CD14-positive monocyte (primary cell): ENCODE results near the gene RTN4R. TPM values are rescaled to one million over a fixed set of nuclear protein-coding genes. Genes with fewer than 3 reads are reported as not detected.

ENCODE experiments used
- DNase-seq, 3 donors: peaks; one replicate each; pipeline ENCODE4 v3.0.0-alpha.2; 2011 to 2022
- H2AFZ ChIP-seq: 2 replicates; pipeline ENCODE4 v1.6.0; 2012; ENCODE audit warnings: mild to moderate bottlenecking, low read depth, low read length, inconsistent platforms; ENCODE audit not compliant: insufficient read depth, poor library complexity, severe bottlenecking
- H3K27ac ChIP-seq, 2 donors: 1 replicate in 1 of 2; 2 replicates in 1 of 2; pipeline ENCODE4 v1.5.1; 2012 to 2013; ENCODE audit warnings: low read length in 2 of 2, control low read depth in 1 of 2, inconsistent platforms in 1 of 2, low read depth in 1 of 2, mild to moderate bottlenecking in 1 of 2
- H3K27me3 ChIP-seq, 2 donors: one replicate each; pipeline versions ENCODE4 v1.6.0 to v1.6.1; 2011 to 2013; ENCODE audit warnings: low read length in 2 of 2; ENCODE audit not compliant: control insufficient read depth in 2 of 2, insufficient read depth in 2 of 2
- H3K36me3 ChIP-seq, 2 donors: replicated peaks in 1 of 2; 1 replicate in 1 of 2; 2 replicates in 1 of 2; pipeline versions ENCODE4 v1.5.1 to v1.6.1; 2012 to 2013; ENCODE audit warnings: low read length in 2 of 2, control low read depth in 1 of 2, inconsistent platforms in 1 of 2, mild to moderate bottlenecking in 1 of 2; ENCODE audit not compliant: insufficient read depth in 2 of 2, control insufficient read depth in 1 of 2
- H3K4me1 ChIP-seq, 2 donors: 1 replicate in 1 of 2; 2 replicates in 1 of 2; pipeline versions ENCODE4 v1.5.1 to v1.6.1; 2012 to 2013; ENCODE audit warnings: low read length in 2 of 2, control low read depth in 1 of 2, inconsistent platforms in 1 of 2, mild to moderate bottlenecking in 1 of 2, moderate library complexity in 1 of 2; ENCODE audit not compliant: insufficient read depth in 2 of 2, control insufficient read depth in 1 of 2
- H3K4me2 ChIP-seq: replicated peaks from 2 replicates; pipeline ENCODE3; 2012; ENCODE audit warnings: low read length, moderate library complexity, mild to moderate bottlenecking; ENCODE audit not compliant: poor library complexity, severe bottlenecking; ENCODE audit errors: extremely low read depth
- H3K4me3 ChIP-seq, 3 experiments: fragments of 200-600 bp in 1 of 3; sonication (generic) in 1 of 3; replicated peaks in 1 of 3; 1 replicate in 2 of 3; 2 replicates in 1 of 3; pipeline ENCODE4 v1.5.1; 2011 to 2013; ENCODE audit warnings: low read length in 3 of 3, mild to moderate bottlenecking in 3 of 3, control low read depth in 2 of 3, low read depth in 2 of 3, inconsistent platforms in 1 of 3, moderate library complexity in 1 of 3
- H3K79me2 ChIP-seq: 2 replicates; pipeline ENCODE4 v1.6.0; 2012; ENCODE audit warnings: mild to moderate bottlenecking, control low read depth, inconsistent platforms, low read length, moderate library complexity; ENCODE audit not compliant: insufficient read depth
- H3K9ac ChIP-seq: 2 replicates; pipeline ENCODE4 v1.6.0; 2017; ENCODE audit warnings: low read length, mild to moderate bottlenecking; ENCODE audit not compliant: insufficient read depth, poor library complexity, severe bottlenecking
- H3K9me3 ChIP-seq, 2 donors: replicated peaks in 1 of 2; 1 replicate in 1 of 2; 2 replicates in 1 of 2; pipeline versions ENCODE4 v1.5.1 to v1.6.1; 2012 to 2013; ENCODE audit warnings: low read length in 2 of 2, control low read depth in 1 of 2; ENCODE audit not compliant: control insufficient read depth in 1 of 2, insufficient read depth in 1 of 2
- H4K20me1 ChIP-seq: 2 replicates; pipeline ENCODE4 v1.6.0; 2012; ENCODE audit warnings: mild to moderate bottlenecking, low read length, control low read depth, moderate library complexity; ENCODE audit not compliant: insufficient read depth
- H3K27ac Mint-ChIP-seq, 7 donors: one replicate each; pipeline ENCODE4 v1.8.0; 2020; ENCODE audit warnings: mild to moderate bottlenecking in 7 of 7, mixed read lengths in 7 of 7, moderate library complexity in 6 of 7, inconsistent platforms in 2 of 7
- H3K27me3 Mint-ChIP-seq, 3 donors: one replicate each; pipeline ENCODE4 v1.8.0; 2021 to 2022; ENCODE audit warnings: low read depth in 3 of 3, mild to moderate bottlenecking in 3 of 3, mixed read lengths in 3 of 3, moderate library complexity in 3 of 3, inconsistent platforms in 1 of 3
- H3K36me3 Mint-ChIP-seq, 2 donors: one replicate each; pipeline ENCODE4 v1.8.0; 2020; ENCODE audit warnings: mixed read lengths in 2 of 2, inconsistent platforms in 1 of 2, mild to moderate bottlenecking in 1 of 2
- H3K4me1 Mint-ChIP-seq: one replicate; pipeline ENCODE4 v1.8.0; 2020; ENCODE audit warnings: mild to moderate bottlenecking, mixed read lengths
- H3K4me3 Mint-ChIP-seq, 2 donors: one replicate each; pipeline ENCODE4 v1.8.0; 2020; ENCODE audit warnings: mild to moderate bottlenecking in 2 of 2, mixed read lengths in 2 of 2, moderate library complexity in 1 of 2
- H3K9me3 Mint-ChIP-seq, 7 donors: one replicate each; pipeline ENCODE4 v1.8.0; 2020 to 2022; ENCODE audit warnings: mixed read lengths in 7 of 7, mild to moderate bottlenecking in 6 of 7, moderate library complexity in 6 of 7, inconsistent platforms in 2 of 7
- CTCF ChIP-seq: fragments of 200-600 bp; IDR thresholded peaks from one replicate; pipeline ENCODE4 v1.8.0; 2022; ENCODE audit warnings: antibody characterized with exemption, mild to moderate bottlenecking
- whole genome bisulfite sequencing: methylation state at CpG from one replicate; pipeline ENCODE4 v1.1.5; 2013; ENCODE audit warnings: missing lambda C conversion rate; ENCODE audit not compliant: insufficient coverage; 5-methylcytosine and 5-hydroxymethylcytosine counted together
- intact Hi-C, 2 donors: fragments of 100-400 bp; cut with micrococcal nuclease; formaldehyde crosslinking; loops; one replicate each; pipeline versions ENCODE4 v1.15.0 to v1.15.1; 2023
- polyA plus RNA-seq, 3 donors: library from polyadenylated mRNA; depleted of rRNA in 1 of 3; unstranded in 2 of 3; stranded (reverse) in 1 of 3; fragments of 300-500 nt in 2 of 3; fragments of >200 nt in 1 of 3; fragmentation: Illumina TruSeq in 2 of 3; gene quantifications; 1 replicate in 2 of 3; 2 replicates in 1 of 3; pipeline ENCODE4 v1.2.3, GENCODE V29; 2012 to 2021

RTN4R gene
- polyA plus RNA-seq, 3 donors: not detected

GRCh38 chr22:20211997-20212753 lies 55.9 kb downstream of the RTN4R start:
- H3K27ac ChIP-seq: no peak overlapping the region
- H3K36me3 ChIP-seq: no peaks in the 10 kb centered on the region
- intact Hi-C loops: no loop called here
- H3K79me2 ChIP-seq: peaks cover 1% of the 10 kb centered on the region
- Mint-ChIP-seq H3K27ac (no peak overlapping the region), H3K9me3 (peaks cover 0 to 1% (median 0%) of the 10 kb centered on the region in 7 donors), H3K4me3 (no peak overlapping the region), H3K36me3 (no peaks in the 10 kb centered on the region), H3K27me3 (peaks cover 0 to 6% (median 0%) of the 10 kb centered on the region in 3 donors), H3K4me1 (peaks cover 10% of the 10 kb centered on the region)
- no peaks in the 10 kb centered on the region for H3K9me3 ChIP-seq
- no peak overlapping the region for H2AFZ ChIP-seq
- no peak overlapping the region for H3K4me2 ChIP-seq
- H3K27me3 ChIP-seq: no peaks in the 10 kb centered on the region
- H4K20me1 ChIP-seq: no peaks in the 10 kb centered on the region
- H3K9ac ChIP-seq: no peak overlapping the region
- DNase-seq: no peak
- 89% methylated on average over 25 of the region's 26 CpGs for WGBS
- peaks cover 2 to 7% of the 10 kb centered on the region in 2 donors for H3K4me1 ChIP-seq
- TF ChIP-seq CTCF: no peak
- no peak overlapping the region for H3K4me3 ChIP-seq

GRCh38 chr22:20211409-20211996 lies 56.6 kb downstream of the RTN4R start:
- H3K4me1 ChIP-seq: peaks cover 9 to 14% of the 10 kb centered on the region in 2 donors
- intact Hi-C loops: no loop called here
- no peaks in the 10 kb centered on the region for H3K36me3 ChIP-seq
- no peaks in the 10 kb centered on the region for H4K20me1 ChIP-seq
- H2AFZ ChIP-seq: no peak overlapping the region
- Mint-ChIP-seq H3K4me1 (peaks cover 15% of the 10 kb centered on the region), H3K4me3 (no peak overlapping the region), H3K9me3 (no peaks in the 10 kb centered on the region), H3K27me3 (peaks cover 0 to 6% (median 0%) of the 10 kb centered on the region in 3 donors), H3K36me3 (no peaks in the 10 kb centered on the region), H3K27ac (no peak overlapping the region)
- no peaks in the 10 kb centered on the region for H3K27me3 ChIP-seq
- no peak for TF ChIP-seq CTCF
- no peaks in the 10 kb centered on the region for H3K9me3 ChIP-seq
- H3K4me2 ChIP-seq: no peak overlapping the region
- H3K79me2 ChIP-seq: peaks cover 8% of the 10 kb centered on the region
- 95% methylated on average over 6 of the region's 10 CpGs for WGBS
- no peak overlapping the region for H3K9ac ChIP-seq
- H3K4me3 ChIP-seq: no peak overlapping the region
- no peak for DNase-seq
- H3K27ac ChIP-seq: no peak overlapping the region
